Endothelial cell (in vitro differentiated cells): ENCODE results near the gene CCDC77. TPM values are rescaled to one million over a fixed set of nuclear protein-coding genes. Genes with fewer than 3 reads are reported as not detected.
"Not testable (repeated sequence)": the region's sequence is repeated elsewhere in the genome, so short reads cannot be mapped to it uniquely, and the experiment has no call there.

Source experiments
- DNase-seq: peaks from one replicate; pipeline ENCODE4 v3.0.0; 2021; ENCODE audit warnings: low spot score
- H3K27ac Mint-ChIP-seq: one replicate; pipeline ENCODE4 v1.8.0; 2021; ENCODE audit warnings: mixed read lengths, inconsistent platforms; ENCODE audit not compliant: unreplicated experiment
- H3K27me3 Mint-ChIP-seq: one replicate; pipeline ENCODE4 v1.8.0; 2021; ENCODE audit warnings: mild to moderate bottlenecking, moderate library complexity, mixed read lengths, inconsistent platforms; ENCODE audit not compliant: unreplicated experiment
- H3K36me3 Mint-ChIP-seq: one replicate; pipeline ENCODE4 v1.8.0; 2021; ENCODE audit warnings: mild to moderate bottlenecking, low read depth, mixed read lengths, inconsistent platforms; ENCODE audit not compliant: unreplicated experiment
- H3K4me1 Mint-ChIP-seq: one replicate; pipeline ENCODE4 v1.8.0; 2021; ENCODE audit warnings: mild to moderate bottlenecking, mixed read lengths, inconsistent platforms; ENCODE audit not compliant: unreplicated experiment
- H3K4me3 Mint-ChIP-seq: one replicate; pipeline ENCODE4 v1.8.0; 2021; ENCODE audit warnings: mild to moderate bottlenecking, mixed read lengths, inconsistent platforms; ENCODE audit not compliant: unreplicated experiment
- H3K9me3 Mint-ChIP-seq: one replicate; pipeline ENCODE4 v1.8.0; 2021; ENCODE audit warnings: mixed read lengths, inconsistent platforms; ENCODE audit not compliant: unreplicated experiment
- CTCF ChIP-seq: fragments of 200-600 bp; sonication (generic); IDR thresholded peaks from one replicate; pipeline ENCODE4 v1.5.0; 2021; ENCODE audit warnings: antibody characterized with exemption; ENCODE audit not compliant: unreplicated experiment
- total RNA-seq: library from RNA; stranded (reverse); fragmentation: NEBNext Ultra II Directional; extraction: Animal tissue kit (Norgen Biotek cat#: 25700); gene quantifications from one replicate; pipeline ENCODE4 v1.2.1, GENCODE V29; 2021; ENCODE audit not compliant: unreplicated experiment

Gene CCDC77
- total RNA-seq, 1 donor from 2014 or later, result 13.3 TPM

GRCh38 chr12:422526-422925 is 21.1 kb downstream of the CCDC77 start:
- Mint-ChIP-seq H3K9me3 (no peaks in the 10 kb centered on the region), H3K36me3 (peaks cover 9% of the 10 kb centered on the region), H3K4me1 (no peaks in the 10 kb centered on the region), H3K27me3 (no peaks in the 10 kb centered on the region), H3K27ac (no peak overlapping the region), H3K4me3 (no peak overlapping the region)
- no peak for DNase-seq
- no peak for TF ChIP-seq CTCF

DNA sequence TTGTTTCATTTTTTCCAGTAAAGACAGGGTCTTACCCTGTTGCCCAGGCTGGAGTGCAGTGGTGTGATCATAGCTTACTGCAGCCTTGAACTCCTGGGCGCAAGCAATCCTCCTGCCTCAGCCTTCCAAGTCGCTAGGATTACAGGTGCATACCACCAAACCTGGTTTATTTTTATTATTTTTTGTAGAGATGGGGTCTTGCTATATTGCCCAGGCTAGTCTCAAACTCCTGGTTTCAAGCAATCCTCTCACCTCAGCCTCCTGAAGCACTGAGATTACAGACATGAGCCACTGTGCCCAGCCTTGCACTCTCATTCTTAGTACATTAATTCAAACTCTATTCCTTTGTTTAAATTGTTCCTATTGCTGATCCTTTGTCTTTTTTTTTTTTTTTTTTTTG is 34.3 kb downstream of the CCDC77 start:
- H3K27me3 Mint-ChIP-seq, H3K4me1 Mint-ChIP-seq, H3K9me3 Mint-ChIP-seq, DNase-seq, H3K4me3 Mint-ChIP-seq, H3K27ac Mint-ChIP-seq: not testable (repeated sequence)
- peaks cover 21% of the 10 kb centered on the region for H3K36me3 Mint-ChIP-seq

DNA sequence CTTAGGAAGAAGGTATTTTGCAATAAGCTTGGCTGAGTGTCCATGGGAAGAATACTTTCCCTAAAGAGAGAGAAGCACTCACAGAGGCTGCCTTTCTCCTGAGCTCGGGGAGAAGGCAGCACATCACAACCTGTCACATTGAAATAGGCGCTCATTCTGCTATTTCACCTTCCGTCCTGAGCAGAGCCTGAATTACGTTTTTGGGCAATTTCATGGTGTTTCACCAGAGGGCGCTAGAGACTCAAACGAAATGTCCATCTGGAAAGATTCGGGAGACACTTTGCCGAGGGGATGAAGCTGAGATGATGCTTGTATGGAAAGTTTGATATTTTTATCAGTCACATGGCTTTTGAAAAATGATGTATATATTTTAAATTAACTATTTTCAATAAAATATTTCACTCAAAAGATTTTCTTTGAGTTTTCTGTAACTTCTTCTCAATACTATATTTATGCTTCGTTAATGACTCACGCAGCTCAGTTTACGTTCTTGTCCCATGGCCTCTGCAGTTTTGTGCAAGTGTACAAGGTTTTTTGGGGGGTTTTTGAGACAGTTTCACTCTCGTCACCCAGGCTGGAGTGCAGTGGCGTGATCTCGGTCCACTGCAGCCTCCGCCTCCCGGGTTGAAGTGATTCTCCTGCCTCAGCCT is 40.9 kb downstream of the CCDC77 start:
- TF ChIP-seq CTCF, result peak; percentile 87
- H3K36me3 Mint-ChIP-seq, result peaks cover 4% of the 10 kb centered on the region
- H3K9me3 Mint-ChIP-seq, result no peaks in the 10 kb centered on the region
- H3K4me3 Mint-ChIP-seq, result no peak overlapping the region
- DNase-seq, result peak; percentile 75
- H3K27me3 Mint-ChIP-seq, result no peaks in the 10 kb centered on the region
- no peaks in the 10 kb centered on the region for H3K4me1 Mint-ChIP-seq
- H3K27ac Mint-ChIP-seq, result no peak overlapping the region

DNA sequence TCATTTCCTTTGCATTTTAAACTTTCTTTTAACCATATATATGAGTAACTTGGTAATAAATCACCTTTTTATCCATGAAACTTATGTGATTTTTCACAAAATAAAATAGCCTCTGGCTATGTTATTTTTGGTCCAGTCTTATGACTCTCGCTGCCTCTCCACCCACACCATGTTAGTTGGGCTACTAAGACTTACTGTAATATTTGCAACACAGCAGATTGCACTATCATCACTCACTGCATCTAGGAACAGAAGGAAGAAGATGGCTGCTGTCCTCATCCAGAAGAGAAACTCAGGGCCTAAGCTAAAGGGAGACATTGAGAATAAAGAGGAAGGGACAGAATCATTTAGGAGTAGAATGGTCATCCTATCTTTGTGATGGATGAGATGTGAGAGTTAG is 45.7 kb downstream of the CCDC77 start:
- no peak for TF ChIP-seq CTCF
- DNase-seq, result no peak
- Mint-ChIP-seq H3K4me1 (no peaks in the 10 kb centered on the region), H3K27ac (no peak overlapping the region), H3K4me3 (no peak overlapping the region), H3K9me3 (no peaks in the 10 kb centered on the region), H3K36me3 (no peaks in the 10 kb centered on the region), H3K27me3 (no peaks in the 10 kb centered on the region)

GRCh38 chr12:449203-449602 is 47.8 kb downstream of the CCDC77 start:
- Mint-ChIP-seq H3K27me3 (no peaks in the 10 kb centered on the region), H3K4me1 (no peaks in the 10 kb centered on the region), H3K9me3 (no peaks in the 10 kb centered on the region), H3K36me3 (no peaks in the 10 kb centered on the region), H3K4me3 (no peak overlapping the region), H3K27ac (no peak overlapping the region)
- DNase-seq, result no peak
- TF ChIP-seq CTCF, result no peak
